DOHH2 (cell line): ENCODE measurements around the gene SVOPL.

Experiments
- CTCF ChIP-seq: fragments of 200-600 bp; sonication (generic); IDR thresholded peaks from one replicate; pipeline ENCODE4 v1.5.1; 2014; ENCODE audit warnings: antibody characterized with exemption, mild to moderate bottlenecking, low read depth, low read length; ENCODE audit not compliant: poor library complexity, severe bottlenecking
- EZH2phosphoT487 ChIP-seq: fragments of 200-600 bp; sonication (generic); IDR thresholded peaks from 2 replicates; pipeline ENCODE4 v1.6.1; 2017; ENCODE audit warnings: borderline replicate concordance, mild to moderate bottlenecking, antibody characterized with exemption, low read length, moderate library complexity, mixed read lengths

- TF ChIP-seq EZH2phosphoT487: no peak
- no peak for TF ChIP-seq CTCF
These were observed 38.7 kb upstream of the SVOPL start for GRCh38 chr7:138739859-138740258.
